ENCODE measurements around the gene TESK2.

- TF ChIP-seq POLR2A (IDR thresholded peaks at IDR 0.05) = no peak
- no peak for TF ChIP-seq CTCF (IDR thresholded peaks at IDR 0.05)
- TF ChIP-seq POLR2AphosphoS5 (IDR thresholded peaks at IDR 0.05) = no peak
These were observed 69.0 kb downstream of the TESK2 start for GRCh38 chr1:45421935-45422334.

Data from sigmoid colon (tissue), 4 donors.